ENCODE measurements around the gene ART4.

The ART4 gene, protein sequence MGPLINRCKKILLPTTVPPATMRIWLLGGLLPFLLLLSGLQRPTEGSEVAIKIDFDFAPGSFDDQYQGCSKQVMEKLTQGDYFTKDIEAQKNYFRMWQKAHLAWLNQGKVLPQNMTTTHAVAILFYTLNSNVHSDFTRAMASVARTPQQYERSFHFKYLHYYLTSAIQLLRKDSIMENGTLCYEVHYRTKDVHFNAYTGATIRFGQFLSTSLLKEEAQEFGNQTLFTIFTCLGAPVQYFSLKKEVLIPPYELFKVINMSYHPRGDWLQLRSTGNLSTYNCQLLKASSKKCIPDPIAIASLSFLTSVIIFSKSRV

DNA sequence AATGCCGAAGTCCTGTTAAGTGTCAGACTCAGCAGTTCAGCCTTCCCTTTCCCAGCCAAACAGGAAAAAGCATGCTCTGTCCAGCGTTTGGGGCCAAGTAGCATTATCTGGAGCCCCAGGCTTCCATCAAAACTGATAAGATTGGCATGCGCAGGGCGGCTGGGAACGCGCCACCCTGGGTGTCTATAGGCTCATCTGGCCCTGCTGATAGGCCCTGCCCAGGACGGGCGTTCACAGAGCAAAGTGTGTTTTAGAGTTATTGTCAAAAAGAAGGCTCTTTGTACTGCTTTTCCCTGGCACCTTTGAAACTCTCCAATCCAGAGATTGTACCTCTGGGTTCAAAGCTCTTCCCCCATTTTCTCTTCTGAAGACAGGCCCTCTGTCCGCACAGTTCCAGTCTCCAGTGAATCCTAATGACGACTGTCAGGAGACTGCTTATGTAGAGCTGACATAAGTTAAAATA, at the start of gene ART4:
ART4 (minus strand) TSS at position 102 of the 463 bp plus-strand sequence. CDS start 413 bp downstream, outside the sequence.
- H3K27ac ChIP-seq: no peak within 1 kb of the TSS
- DNase-seq (ENCODE audit: low read depth, low spot score): no peak

DNA sequence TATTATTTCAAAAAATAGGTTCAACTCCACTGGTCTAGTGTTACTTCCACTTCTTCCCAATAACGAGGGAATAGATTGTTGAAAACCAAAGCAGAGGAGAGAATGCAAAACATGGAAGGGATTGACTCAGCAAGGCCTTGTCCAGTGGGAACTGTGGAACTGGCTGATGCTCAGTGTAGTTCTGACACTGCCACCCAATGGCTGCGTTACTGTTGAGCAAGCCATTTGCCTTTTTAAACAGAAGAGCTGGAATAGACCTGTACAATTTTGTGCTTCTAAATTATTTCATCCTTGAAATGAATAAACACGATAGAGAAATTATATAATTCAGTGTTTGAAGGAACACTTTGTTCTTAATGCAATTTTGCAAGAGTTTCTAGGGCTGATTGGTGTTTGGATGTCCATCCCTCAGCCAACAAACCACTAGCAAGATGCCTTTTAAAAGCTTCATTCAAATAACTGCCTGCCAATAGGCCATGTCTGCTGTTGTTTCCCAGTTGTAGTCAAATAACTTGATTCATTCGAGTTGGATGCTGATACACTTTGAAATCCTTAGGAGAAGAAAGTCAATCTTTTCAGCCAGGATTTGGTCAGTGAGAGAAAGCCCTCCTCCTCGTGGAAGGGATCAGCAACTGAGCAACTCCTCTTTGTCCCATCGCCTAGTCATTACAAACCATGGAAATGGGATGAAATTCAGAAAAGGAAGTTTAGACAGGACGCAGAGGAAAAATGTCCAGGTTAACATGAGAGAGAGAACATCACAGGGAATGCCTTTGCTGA, 49.6 kb upstream of the ART4 start:
- no peak overlapping the region for H3K27ac ChIP-seq
- no peak for DNase-seq (ENCODE audit: low read depth, low spot score)

DNA sequence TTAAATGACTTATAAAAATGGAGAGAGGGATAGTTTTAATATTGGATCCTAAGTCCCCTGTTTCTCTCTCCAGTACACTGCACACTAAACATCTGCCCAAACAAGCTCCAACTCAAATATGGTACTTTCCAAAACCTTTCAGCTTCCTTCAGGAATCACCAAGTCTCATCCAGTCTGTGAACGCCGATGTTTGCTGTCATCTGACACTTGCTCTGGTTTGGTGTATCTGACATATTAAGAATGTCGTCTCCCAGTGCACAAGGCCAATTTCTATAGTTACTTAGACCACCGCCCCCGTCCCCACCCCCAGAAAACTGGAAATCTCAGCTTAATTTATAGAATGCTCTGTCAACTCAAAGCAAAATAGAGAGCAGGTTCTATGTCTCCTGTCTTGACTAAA, 47.4 kb upstream of the ART4 start:
- DNase-seq (ENCODE audit: low read depth, low spot score): no peak
- no peak overlapping the region for H3K27ac ChIP-seq

DNA sequence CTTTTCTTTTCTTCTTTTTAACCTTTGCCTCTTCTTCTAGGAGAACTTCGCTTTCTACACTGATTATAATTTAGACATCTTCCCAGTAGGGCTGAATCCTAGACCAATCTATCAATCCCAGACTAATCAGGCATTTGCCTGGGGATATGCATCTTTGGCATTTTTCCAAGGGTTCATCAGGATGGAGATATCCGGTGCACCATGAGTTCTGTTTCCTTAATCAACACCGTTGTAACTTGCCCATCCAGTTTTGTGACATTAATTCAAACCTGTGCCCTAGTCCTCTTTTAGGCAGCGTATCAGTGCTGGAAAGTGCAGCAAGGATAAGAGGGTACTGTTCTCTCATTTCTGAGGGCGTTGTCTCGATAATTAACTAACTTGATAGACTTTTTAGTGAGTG, 42.9 kb upstream of the ART4 start:
- no peak for DNase-seq (ENCODE audit: low read depth, low spot score)
- H3K27ac ChIP-seq: no peak overlapping the region

DNA sequence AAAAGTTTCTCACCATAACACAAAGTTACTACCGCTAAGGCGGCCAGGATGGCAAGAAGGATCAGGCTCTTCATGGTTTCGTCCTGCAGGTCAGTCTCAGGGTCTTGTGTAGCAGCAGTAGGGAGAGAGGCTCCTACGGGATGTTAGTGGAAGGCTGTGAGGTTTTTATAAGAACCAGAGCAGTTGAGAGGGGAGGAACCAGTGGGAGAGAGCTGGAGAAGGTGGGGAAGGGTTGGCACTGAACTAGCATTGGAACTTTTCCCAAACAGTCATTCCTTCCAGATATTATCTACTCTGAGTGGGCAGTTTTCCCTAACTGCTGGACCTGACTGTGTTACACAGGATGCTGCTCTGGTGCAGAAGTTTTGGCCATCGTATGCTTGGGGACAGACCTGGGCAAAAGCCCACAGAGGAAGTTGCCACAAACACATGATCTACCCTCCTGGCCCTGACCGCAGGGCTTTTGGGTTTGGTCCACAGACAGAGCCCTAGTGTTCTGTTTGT, 42.4 kb upstream of the ART4 start, which contains the start of gene MGP:
MGP (minus strand) TSS at position 137 of the 504 bp plus-strand sequence; CDS start at position 74, 63 bp downstream.
- no peak within 1 kb of the TSS for H3K27ac ChIP-seq
- DNase-seq (ENCODE audit: low read depth, low spot score): no peak

DNA sequence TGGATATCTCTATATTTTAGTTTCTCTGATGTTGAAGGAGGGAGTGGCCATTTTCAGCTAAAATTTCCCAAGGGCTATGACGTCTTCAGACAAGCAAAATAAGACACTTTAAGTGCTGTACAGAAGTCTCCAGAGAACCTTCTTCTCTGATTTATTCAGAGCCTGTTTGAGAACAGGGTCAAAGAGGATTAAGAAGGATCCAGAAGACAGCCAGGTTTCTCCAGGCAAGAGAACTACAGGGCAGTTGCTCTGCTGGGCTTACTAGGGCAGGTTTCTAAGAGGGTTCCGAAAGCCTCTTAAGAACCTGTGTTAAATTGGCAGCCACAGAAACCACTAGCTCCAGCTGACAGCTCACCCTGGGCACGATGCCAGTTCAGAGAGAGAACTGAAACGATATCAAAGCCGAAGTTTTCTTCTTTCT, 41.1 kb upstream of the ART4 start:
- H3K27ac ChIP-seq: no peak overlapping the region

DNA sequence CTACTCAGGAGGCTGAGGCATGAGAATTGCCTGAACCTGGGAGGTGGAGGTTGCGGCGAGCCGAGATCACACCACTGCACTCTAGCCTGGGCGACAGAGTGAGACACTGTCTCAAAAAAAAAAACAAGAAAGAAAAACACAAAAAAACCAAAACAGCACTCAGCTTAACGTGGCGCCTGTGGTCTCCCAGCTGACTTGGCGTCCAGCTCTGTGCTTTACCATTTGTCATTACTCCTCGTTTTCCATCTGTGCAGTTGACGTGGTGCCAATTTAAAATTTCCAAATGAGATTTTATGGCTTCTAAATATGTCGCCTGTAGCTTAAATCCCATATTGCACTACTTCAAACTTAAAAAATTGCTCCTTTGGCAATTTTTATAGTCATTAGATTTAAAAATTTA, 40.4 kb upstream of the ART4 start:
- no peak overlapping the region for H3K27ac ChIP-seq
- no peak for DNase-seq (ENCODE audit: low read depth, low spot score)

More for the DNA sequence above, 41.1 kb upstream of the ART4 start:
- DNase-seq (ENCODE audit: low read depth, low spot score): peak; percentile 34

DNA sequence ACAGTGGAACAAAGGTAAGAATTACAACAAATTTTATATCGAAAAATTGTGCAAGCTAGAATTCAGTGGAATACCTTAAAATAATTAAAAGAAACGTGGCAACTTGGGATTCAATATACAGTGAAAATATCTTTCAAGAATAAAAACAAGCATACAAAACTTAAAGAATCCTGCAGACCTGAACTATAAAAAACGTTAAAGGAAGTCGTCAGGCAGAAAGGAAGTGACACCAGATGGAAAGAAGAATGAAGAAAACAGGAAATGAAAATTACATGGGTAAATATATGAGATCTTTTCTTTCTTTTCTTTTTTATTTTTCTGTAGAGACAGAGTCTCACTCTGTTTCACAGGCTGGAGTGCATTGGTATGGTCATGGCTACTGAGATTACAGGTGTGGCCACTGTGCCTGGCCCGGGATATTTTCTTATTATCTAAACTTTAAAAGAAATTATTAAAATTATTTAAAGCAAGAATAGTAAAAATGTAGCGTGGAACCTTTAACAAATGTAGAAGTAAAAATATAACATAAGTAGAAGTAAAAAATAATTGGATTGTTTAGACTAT, 37.6 kb upstream of the ART4 start:
- no peak for DNase-seq (ENCODE audit: low read depth, low spot score)
- H3K27ac ChIP-seq: no peak overlapping the region

DNA sequence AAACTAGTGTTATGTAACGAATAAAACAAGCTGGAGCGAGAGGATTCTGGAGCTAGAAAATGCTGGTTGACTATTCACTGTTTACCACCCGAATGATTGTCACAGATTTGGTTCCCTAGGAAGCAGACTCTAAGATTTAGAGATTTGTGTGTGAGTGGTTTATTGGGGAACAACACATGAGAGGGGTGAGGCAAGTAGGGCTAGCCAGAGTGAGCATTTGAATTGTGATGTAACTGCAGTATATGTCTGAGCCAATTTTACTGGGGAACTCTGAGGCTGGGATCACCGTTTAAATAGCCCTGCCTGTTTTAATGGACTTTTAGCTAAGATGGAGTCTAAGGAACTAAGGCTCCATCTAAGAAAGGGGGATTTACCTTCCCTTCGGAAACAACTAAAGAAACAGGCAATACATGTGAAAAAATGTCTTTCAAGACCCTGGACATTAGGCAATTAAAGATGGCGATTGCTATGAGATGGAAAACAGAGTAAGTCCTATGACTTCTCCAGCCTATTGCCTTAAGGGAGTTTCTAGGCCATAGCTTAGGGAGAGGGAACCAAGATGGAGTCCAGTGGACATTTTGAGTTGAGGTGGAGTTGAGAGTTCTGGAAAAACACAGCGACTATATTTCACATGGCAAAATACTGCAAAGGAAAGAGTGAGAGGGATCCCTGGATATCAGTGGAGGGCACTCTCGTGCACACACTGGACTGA, 36.1 kb upstream of the ART4 start:
- DNase-seq (ENCODE audit: low read depth, low spot score): no peak
- H3K27ac ChIP-seq: no peak overlapping the region

DNA sequence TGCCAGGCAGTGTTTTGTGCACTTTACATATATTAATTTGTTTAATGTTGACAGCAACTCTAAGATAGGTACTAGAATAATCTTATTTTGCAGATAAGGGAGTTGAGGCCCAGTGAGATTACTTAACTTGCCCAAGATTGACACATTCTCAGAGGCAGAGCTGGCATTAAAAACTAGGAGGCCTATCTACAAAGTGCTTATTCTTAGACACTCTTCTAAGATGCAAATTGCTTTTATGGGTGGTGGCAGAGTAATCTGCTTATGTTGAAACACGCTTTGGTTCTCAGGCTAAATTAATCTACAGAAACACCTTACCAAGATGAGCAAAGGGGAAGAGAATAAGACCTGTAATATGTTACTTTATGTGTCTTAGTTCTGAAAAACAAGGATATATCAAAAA, 35.2 kb upstream of the ART4 start:
- no peak for DNase-seq (ENCODE audit: low read depth, low spot score)
- H3K27ac ChIP-seq: no peak overlapping the region

DNA sequence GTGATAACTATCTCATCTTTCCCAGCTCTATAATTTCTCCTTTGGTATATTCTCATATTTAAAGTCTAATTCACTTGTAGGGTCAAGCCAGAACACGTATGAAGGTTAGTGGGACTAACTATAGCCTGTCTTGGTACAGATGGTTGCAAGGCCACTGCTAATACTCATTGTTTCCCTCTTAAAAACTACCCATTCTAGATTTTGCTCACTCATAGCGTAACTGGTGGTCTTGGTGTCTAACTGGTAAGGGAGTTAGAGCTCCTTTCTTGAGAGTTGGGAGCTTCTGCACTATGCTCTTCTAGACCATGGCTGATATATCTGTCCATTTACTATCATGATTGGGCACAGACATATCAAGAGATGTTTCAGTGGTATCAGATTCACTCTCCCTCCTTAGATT, 33.5 kb upstream of the ART4 start:
- no peak for DNase-seq (ENCODE audit: low read depth, low spot score)
- no peak overlapping the region for H3K27ac ChIP-seq

DNA sequence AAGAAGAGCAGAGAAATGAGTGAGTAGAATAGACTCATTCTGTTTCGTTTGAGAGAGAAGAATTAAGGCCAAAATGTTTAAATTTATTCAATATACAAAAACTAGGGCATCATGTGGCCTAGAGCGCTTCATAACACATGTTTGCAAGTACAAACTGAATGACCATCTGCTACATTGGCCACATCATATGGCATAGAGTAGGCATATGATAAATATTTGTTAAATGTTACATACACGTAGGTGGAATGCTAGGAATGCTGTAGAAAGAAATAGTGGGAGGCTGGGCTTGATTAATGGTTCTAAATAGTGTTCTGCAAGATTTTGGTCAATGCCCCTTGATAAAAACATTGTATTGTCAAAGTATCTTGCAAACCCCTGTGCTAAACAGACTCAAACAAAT, 31.6 kb upstream of the ART4 start:
- no peak for DNase-seq (ENCODE audit: low read depth, low spot score)

DNA sequence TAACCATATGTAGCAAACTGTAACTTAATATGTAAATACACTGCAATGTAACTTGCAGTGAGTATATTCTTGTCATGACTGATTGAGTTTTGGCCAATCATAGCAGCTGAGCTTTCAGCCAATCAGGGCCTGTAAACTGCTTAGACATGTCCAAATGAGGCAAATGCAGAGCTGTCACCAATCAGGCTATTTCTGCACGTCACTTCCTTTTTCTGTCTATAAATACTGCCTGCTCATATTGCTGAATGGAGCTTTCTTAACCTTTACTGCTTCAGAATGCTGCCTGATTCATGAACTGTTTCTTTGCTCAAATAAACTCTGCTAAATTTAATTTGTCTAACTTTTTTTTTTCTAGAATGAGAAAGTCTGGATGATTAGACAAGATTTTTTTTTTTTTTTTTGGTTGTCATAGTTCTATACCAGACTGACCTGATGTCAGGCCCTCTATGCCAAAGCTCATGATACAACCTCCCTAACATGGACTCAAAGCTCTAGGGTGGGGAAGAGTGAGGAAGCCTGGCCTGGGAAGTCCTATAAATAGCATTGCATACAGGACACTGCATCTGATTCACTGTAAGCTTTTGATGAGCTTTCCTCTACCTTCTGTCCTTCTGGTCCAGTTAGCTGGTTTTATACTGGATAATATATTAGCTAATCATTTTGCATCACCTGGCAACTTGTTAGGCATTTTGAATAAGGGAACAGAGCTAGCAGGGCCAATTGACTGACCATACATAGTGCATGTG, 30.3 kb upstream of the ART4 start:
- no peak for DNase-seq (ENCODE audit: low read depth, low spot score)
- no peak overlapping the region for H3K27ac ChIP-seq

More for the DNA sequence above, 31.6 kb upstream of the ART4 start:
- H3K27ac ChIP-seq: no peak overlapping the region

DNA sequence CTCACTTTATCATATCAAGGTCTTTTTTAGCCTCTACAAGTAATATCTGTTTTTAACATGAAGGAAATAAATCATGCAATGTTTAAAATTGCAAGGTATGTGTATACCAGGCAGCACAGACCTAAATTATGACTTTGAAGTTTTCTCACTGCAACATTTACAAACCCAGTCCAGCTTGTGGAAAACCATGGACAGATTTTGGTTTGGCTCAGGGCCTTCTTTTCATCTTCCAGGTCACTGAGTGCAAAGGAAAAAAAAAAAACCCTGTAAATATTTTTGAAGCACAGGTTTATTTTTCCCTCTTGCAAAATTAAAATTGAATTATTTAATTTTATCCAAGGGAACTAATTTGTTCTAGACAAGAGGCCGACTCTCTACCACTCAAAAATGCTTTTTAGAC, 28.6 kb upstream of the ART4 start:
- DNase-seq (ENCODE audit: low read depth, low spot score): no peak
- H3K27ac ChIP-seq: no peak overlapping the region

DNA sequence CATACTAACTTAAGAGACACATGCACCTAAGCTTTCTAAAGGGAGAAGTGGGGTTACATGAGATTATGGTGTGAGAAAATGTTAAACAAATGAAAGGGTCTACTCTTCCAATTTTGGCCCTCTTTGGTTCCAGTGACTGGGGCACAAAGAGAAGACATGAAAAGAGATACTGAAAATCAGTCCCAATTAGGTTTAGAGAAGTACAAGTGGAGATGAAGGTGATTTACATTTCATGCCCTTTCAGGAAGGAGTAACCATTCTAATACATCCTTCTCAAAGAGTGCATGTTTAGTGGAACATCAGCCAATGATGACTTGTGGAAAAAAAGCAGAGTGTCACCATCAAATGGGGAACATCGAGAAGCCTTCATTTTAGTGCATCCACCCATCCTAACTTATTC, 27.9 kb upstream of the ART4 start:
- no peak for DNase-seq (ENCODE audit: low read depth, low spot score)

DNA sequence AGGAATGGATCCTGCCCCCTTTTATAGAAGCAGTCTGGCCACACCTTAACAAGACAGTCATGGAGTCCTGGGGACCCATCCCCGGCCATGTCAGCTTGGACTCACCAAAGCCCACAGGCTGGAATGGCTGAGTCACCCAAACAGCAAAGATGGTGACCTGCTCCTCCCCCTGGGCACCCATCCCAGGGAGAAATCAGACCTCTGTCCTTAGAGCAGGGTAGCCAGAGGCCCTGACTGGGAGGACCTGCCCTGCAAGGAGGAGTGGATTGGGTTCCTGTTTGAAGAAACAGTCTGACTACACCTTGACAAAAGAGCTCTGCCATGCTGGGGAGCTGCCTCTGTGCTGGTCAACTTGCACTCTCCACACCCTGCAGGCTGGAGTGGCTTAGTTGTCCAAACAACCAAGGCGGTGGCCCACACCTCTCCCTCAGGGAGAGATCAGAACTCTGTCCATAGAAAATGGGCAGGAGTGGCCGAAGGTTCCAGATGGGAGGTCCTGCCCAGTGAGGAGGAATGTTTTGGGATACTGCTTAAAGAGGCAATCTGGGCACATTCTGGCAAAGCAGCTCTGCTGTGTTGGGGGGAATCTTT, 25.7 kb upstream of the ART4 start:
- no peak overlapping the region for H3K27ac ChIP-seq
- DNase-seq (ENCODE audit: low read depth, low spot score): no peak

More for the DNA sequence above, 27.9 kb upstream of the ART4 start:
- no peak overlapping the region for H3K27ac ChIP-seq

DNA sequence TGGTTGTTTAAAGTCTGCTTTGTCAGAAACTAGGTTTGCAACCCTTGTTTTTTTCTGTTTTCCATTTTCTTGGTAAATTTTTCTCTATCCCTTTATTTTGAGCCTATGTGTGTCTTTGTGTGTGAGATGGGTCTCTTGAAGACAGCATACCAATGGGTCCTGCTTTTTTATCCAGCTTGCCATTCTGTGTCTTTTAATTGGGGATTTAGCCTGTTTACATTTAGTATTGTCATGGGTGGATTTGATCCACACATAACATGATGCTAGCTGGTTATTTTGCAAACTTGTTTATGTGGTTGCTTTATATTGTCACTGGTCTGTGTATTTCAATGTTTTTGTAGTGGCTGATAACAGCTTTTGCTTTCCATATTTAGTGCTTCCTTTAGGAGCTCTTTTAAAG, 17.2 kb upstream of the ART4 start:
- H3K27ac ChIP-seq: no peak overlapping the region
- no peak for DNase-seq (ENCODE audit: low read depth, low spot score)

DNA sequence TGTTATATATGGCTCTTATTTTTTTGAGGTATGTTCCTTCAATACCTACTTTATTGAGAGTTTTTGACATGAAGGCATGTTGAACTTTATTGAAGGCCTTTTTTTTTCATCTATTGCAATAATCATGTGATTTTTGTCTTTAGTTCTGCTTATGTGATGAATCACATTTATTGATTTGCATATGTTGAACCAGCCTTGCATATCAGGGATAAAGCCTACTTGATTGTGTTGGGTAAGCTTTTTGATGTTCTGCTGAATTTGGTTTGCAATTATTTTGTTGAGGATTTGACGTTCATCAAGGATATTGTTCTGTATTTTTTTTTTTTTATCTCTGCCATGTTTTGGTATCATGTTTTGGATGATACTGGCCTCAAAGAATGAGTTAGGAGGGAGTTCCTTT, 15.2 kb upstream of the ART4 start:
- DNase-seq (ENCODE audit: low read depth, low spot score): no peak
- no peak overlapping the region for H3K27ac ChIP-seq

DNA sequence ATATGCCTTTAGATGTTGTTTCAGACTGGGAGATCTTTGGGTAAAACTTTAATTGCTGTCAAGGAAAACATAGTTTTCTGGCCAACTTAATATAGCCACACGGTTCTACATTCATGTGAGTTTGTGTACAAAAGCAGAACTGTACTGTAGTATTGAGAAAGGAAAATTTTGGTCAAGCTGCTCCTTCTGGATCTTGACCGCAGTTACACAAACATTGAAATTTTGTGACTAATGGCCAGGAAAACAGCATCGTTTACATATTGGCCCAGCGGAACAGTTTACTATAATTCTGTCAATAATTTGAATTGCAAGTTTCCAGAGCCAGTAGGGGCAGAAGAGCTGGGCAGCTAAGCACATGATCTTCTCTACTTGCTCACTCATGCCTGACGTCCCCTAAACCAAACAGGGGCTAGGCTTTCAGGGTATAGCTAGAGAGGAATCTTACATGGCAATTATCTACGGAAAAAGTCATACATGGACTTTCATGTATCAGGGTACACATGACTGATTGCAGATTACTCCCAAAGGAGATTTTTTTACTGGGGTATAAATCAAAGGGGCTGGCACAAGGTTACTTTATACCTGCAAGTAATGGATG, 11.4 kb upstream of the ART4 start:
- no peak for DNase-seq (ENCODE audit: low read depth, low spot score)
- H3K27ac ChIP-seq: no peak overlapping the region
